Activated T-helper 2 cell treated with anti-CD3 and anti-CD28 coated beads, Interferon-gamma antibody, Interleukin-2, Interleukin-4, amounts not matched to agents 10 μg/mL and 5 μg/mL and 100 μg/mL, durations not matched to agents 14 hours and 24 hours and 36 hours (primary cell): ENCODE data around the gene IGFBP3. TPM values are rescaled to one million over a fixed set of nuclear protein-coding genes. Genes with fewer than 3 reads are reported as not detected.
"Not testable (repeated sequence)": the region's sequence is repeated elsewhere in the genome, so short reads cannot be mapped to it uniquely, and the experiment has no call there.

ENCODE experiments used
- DNase-seq: peaks from one replicate; pipeline ENCODE4 v3.0.0; 2021; ENCODE audit warnings: low spot score
- H3K27ac Mint-ChIP-seq: one replicate; pipeline ENCODE4 v1.8.0; 2021; ENCODE audit warnings: mixed read lengths
- H3K27me3 Mint-ChIP-seq: one replicate; pipeline ENCODE4 v1.8.0; 2021; ENCODE audit warnings: low read depth, mixed read lengths
- H3K36me3 Mint-ChIP-seq: one replicate; pipeline ENCODE4 v1.8.0; 2021; ENCODE audit warnings: low read depth, mixed read lengths
- H3K4me1 Mint-ChIP-seq: one replicate; pipeline ENCODE4 v1.8.0; 2021; ENCODE audit warnings: low read depth, mixed read lengths
- H3K4me3 Mint-ChIP-seq: one replicate; pipeline ENCODE4 v1.8.0; 2021; ENCODE audit warnings: low read depth, mild to moderate bottlenecking, moderate library complexity, mixed read lengths
- H3K9me3 Mint-ChIP-seq: one replicate; pipeline ENCODE4 v1.8.0; 2021; ENCODE audit warnings: mixed read lengths
- intact Hi-C: fragments of 100-400 bp; cut with micrococcal nuclease; formaldehyde crosslinking; loops from one replicate; pipeline ENCODE4 v1.15.1; 2023
- total RNA-seq: library from RNA; stranded (reverse); gene quantifications from 2 replicates; pipeline ENCODE4 v1.2.3, GENCODE V29; 2022

The IGFBP3 gene
- total RNA-seq, 1 donor from 2014 or later: 0.48 TPM

GRCh38 chr7:45940237-45940781 is 19.2 kb upstream of the IGFBP3 start:
- DNase-seq: peak; percentile 35
- H3K4me1 Mint-ChIP-seq, H3K27me3 Mint-ChIP-seq, H3K36me3 Mint-ChIP-seq, H3K9me3 Mint-ChIP-seq, H3K27ac Mint-ChIP-seq, intact Hi-C loops: not testable (repeated sequence)
- H3K4me3 Mint-ChIP-seq: peak overlapping the region; percentile 67

GRCh38 chr7:45939574-45939973 is 18.5 kb upstream of the IGFBP3 start:
- Mint-ChIP-seq H3K36me3 (no peaks in the 10 kb centered on the region), H3K4me1 (peaks cover 7% of the 10 kb centered on the region), H3K4me3 (no peak overlapping the region), H3K9me3 (peaks cover 5% of the 10 kb centered on the region), H3K27ac (no peak overlapping the region), H3K27me3 (no peaks in the 10 kb centered on the region)
- intact Hi-C loops: no loop called here
- no peak for DNase-seq

- Mint-ChIP-seq H3K4me1 (peaks cover 7% of the 10 kb centered on the region), H3K36me3 (no peaks in the 10 kb centered on the region), H3K27ac (no peak overlapping the region), H3K27me3 (no peaks in the 10 kb centered on the region), H3K4me3 (no peak overlapping the region), H3K9me3 (peaks cover 5% of the 10 kb centered on the region)
- DNase-seq: no peak
- intact Hi-C loops: no loop called here
Measured at GRCh38 chr7:45938626-45939302, 17.7 kb upstream of the IGFBP3 start.

- intact Hi-C loops: no loop called here
- Mint-ChIP-seq H3K9me3 (peaks cover 5% of the 10 kb centered on the region), H3K27ac (no peak overlapping the region), H3K4me3 (no peak overlapping the region), H3K4me1 (peaks cover 7% of the 10 kb centered on the region), H3K36me3 (no peaks in the 10 kb centered on the region), H3K27me3 (no peaks in the 10 kb centered on the region)
- no peak for DNase-seq
Measured at GRCh38 chr7:45937862-45938261, 16.8 kb upstream of the IGFBP3 start.

GRCh38 chr7:45937301-45937700 is 16.2 kb upstream of the IGFBP3 start:
- Mint-ChIP-seq H3K4me3 (no peak overlapping the region), H3K36me3 (no peaks in the 10 kb centered on the region), H3K27me3 (no peaks in the 10 kb centered on the region), H3K27ac (no peak overlapping the region), H3K9me3 (peaks cover 5% of the 10 kb centered on the region), H3K4me1 (peaks cover 7% of the 10 kb centered on the region)
- no peak for DNase-seq
- intact Hi-C loops: no loop called here

GRCh38 chr7:45930967-45931366 is 9.9 kb upstream of the IGFBP3 start:
- no peak overlapping the region for H3K27ac Mint-ChIP-seq
- H3K9me3 Mint-ChIP-seq: no peaks in the 10 kb centered on the region
- intact Hi-C loops: no loop called here
- no peak for DNase-seq
- no peak overlapping the region for H3K4me3 Mint-ChIP-seq
- H3K27me3 Mint-ChIP-seq: peaks cover 9% of the 10 kb centered on the region
- no peaks in the 10 kb centered on the region for H3K36me3 Mint-ChIP-seq
- H3K4me1 Mint-ChIP-seq: peaks cover 2% of the 10 kb centered on the region

- intact Hi-C loops: no loop called here
- H3K27ac Mint-ChIP-seq: no peak overlapping the region
Measured at GRCh38 chr7:45927721-45928120, 6.6 kb upstream of the IGFBP3 start.

GRCh38 chr7:45924283-45924682 is 3.2 kb upstream of the IGFBP3 start:
- no peaks in the 10 kb centered on the region for H3K36me3 Mint-ChIP-seq
- no peaks in the 10 kb centered on the region for H3K9me3 Mint-ChIP-seq
- no peak for DNase-seq
- no peak overlapping the region for H3K27ac Mint-ChIP-seq
- no peak overlapping the region for H3K4me3 Mint-ChIP-seq
- intact Hi-C loops: no loop called here
- H3K27me3 Mint-ChIP-seq: peaks cover 51% of the 10 kb centered on the region
- peaks cover 27% of the 10 kb centered on the region for H3K4me1 Mint-ChIP-seq

More at GRCh38 chr7:45927721-45928120, 6.6 kb upstream of the IGFBP3 start:
- H3K9me3 Mint-ChIP-seq: no peaks in the 10 kb centered on the region
- no peaks in the 10 kb centered on the region for H3K36me3 Mint-ChIP-seq
- DNase-seq: no peak
- H3K4me1 Mint-ChIP-seq: peaks cover 9% of the 10 kb centered on the region
- H3K27me3 Mint-ChIP-seq: peaks cover 29% of the 10 kb centered on the region
- H3K4me3 Mint-ChIP-seq: no peak overlapping the region

- no peaks in the 10 kb centered on the region for H3K9me3 Mint-ChIP-seq
- intact Hi-C loops: loop anchor here (2.0 kb wide), 1 partner anchor 1331 kb away; no protein-coding TSS in a partner anchor
Measured at GRCh38 chr7:45923818-45924217, 2.7 kb upstream of the IGFBP3 start.

GRCh38 chr7:45923290-45923689 is 2.2 kb upstream of the IGFBP3 start:
- peak; percentile 28 for DNase-seq
- Mint-ChIP-seq H3K27me3 (peaks cover 57% of the 10 kb centered on the region), H3K9me3 (no peaks in the 10 kb centered on the region), H3K36me3 (no peaks in the 10 kb centered on the region), H3K4me1 (peaks cover 27% of the 10 kb centered on the region), H3K27ac (no peak overlapping the region), H3K4me3 (no peak overlapping the region)
- intact Hi-C loops: loop anchor here (2.0 kb wide), 1 partner anchor 1332 kb away; no protein-coding TSS in a partner anchor

More at GRCh38 chr7:45923818-45924217, 2.7 kb upstream of the IGFBP3 start:
- Mint-ChIP-seq H3K4me1 (peaks cover 27% of the 10 kb centered on the region), H3K36me3 (no peaks in the 10 kb centered on the region), H3K4me3 (no peak overlapping the region), H3K27me3 (peaks cover 53% of the 10 kb centered on the region), H3K27ac (no peak overlapping the region)
- no peak for DNase-seq

GRCh38 chr7:45922810-45923209 is 1.7 kb upstream of the IGFBP3 start:
- no peaks in the 10 kb centered on the region for H3K9me3 Mint-ChIP-seq
- H3K4me3 Mint-ChIP-seq: peak overlapping the region; percentile 38
- peaks cover 61% of the 10 kb centered on the region for H3K27me3 Mint-ChIP-seq
- DNase-seq: no peak
- peaks cover 27% of the 10 kb centered on the region for H3K4me1 Mint-ChIP-seq
- intact Hi-C loops: loop anchor here (2.0 kb wide), 1 partner anchor 1332 kb away; no protein-coding TSS in a partner anchor
- no peaks in the 10 kb centered on the region for H3K36me3 Mint-ChIP-seq
- H3K27ac Mint-ChIP-seq: no peak overlapping the region

- Mint-ChIP-seq H3K27ac (no peak overlapping the region), H3K36me3 (no peaks in the 10 kb centered on the region), H3K4me1 (peaks cover 25% of the 10 kb centered on the region), H3K27me3 (peaks cover 60% of the 10 kb centered on the region), H3K9me3 (no peaks in the 10 kb centered on the region), H3K4me3 (peak overlapping the region; percentile 26)
- intact Hi-C loops: loop anchor here (2.0 kb wide), 1 partner anchor 1333 kb away; no protein-coding TSS in a partner anchor
- DNase-seq: no peak
Measured at GRCh38 chr7:45921699-45922519, 837 bp upstream of the IGFBP3 start.

GRCh38 chr7:45921381-45921698 is 268 bp upstream of the IGFBP3 start:
- H3K36me3 Mint-ChIP-seq: no peaks in the 10 kb centered on the region
- peaks cover 25% of the 10 kb centered on the region for H3K4me1 Mint-ChIP-seq
- DNase-seq: no peak
- peak overlapping the region; percentile 21 for H3K4me3 Mint-ChIP-seq
- no peaks in the 10 kb centered on the region for H3K9me3 Mint-ChIP-seq
- intact Hi-C loops: no loop called here
- no peak overlapping the region for H3K27ac Mint-ChIP-seq
- peaks cover 58% of the 10 kb centered on the region for H3K27me3 Mint-ChIP-seq
